HepG2 (cell line): Measurements from ENCODE around the gene EGLN2. TPM values are rescaled to one million over a fixed set of nuclear protein-coding genes. Genes with fewer than 3 reads are reported as not detected.

Experiments
- CEBPZ ChIP-seq: IDR thresholded peaks from 2 replicates; pipeline ENCODE4 v1.6.1; 2012; ENCODE audit warnings: low read length, improper control_type of control experiment
- ELF4 ChIP-seq: sonication (generic); formaldehyde crosslinking; IDR thresholded peaks from 2 replicates; pipeline ENCODE4 v1.5.0; 2020; ENCODE audit warnings: missing genetic modification reagents, mild to moderate bottlenecking, moderate library complexity, borderline replicate concordance
- FUBP1 ChIP-seq: sonication (generic); formaldehyde crosslinking; IDR thresholded peaks from 2 replicates; pipeline ENCODE4 v1.5.1; 2020; ENCODE audit warnings: missing genetic modification reagents, mild to moderate bottlenecking, borderline replicate concordance
- GLI4 ChIP-seq: sonication (generic); formaldehyde crosslinking; IDR thresholded peaks from 2 replicates; pipeline ENCODE4 v1.5.1; 2020; ENCODE audit warnings: missing genetic modification reagents, mild to moderate bottlenecking, moderate library complexity, borderline replicate concordance
- KLF11 ChIP-seq: IDR thresholded peaks from 2 replicates; pipeline ENCODE4 v1.6.1; 2016; ENCODE audit warnings: missing compliant biosample characterization
- MEIS1 ChIP-seq: sonication (generic); formaldehyde crosslinking; IDR thresholded peaks from 2 replicates; pipeline ENCODE4 v1.9.0; 2021; ENCODE audit warnings: mild to moderate bottlenecking, missing genetic modification reagents, moderate library complexity, borderline replicate concordance
- MNT ChIP-seq: fragments of 450-650 bp; IDR thresholded peaks from 2 replicates; pipeline ENCODE4 v1.6.1; 2016
- NCOA5 ChIP-seq: sonication (generic); formaldehyde crosslinking; IDR thresholded peaks from 2 replicates; pipeline ENCODE4 v1.4.0; 2020; ENCODE audit warnings: missing genetic modification reagents
- RFX5 ChIP-seq: IDR thresholded peaks from 2 replicates; pipeline ENCODE4 v1.6.1; 2011; ENCODE audit warnings: low read depth, low read length, improper control_type of control experiment
- SIX4 ChIP-seq: sonication (generic); formaldehyde crosslinking; IDR thresholded peaks from 2 replicates; pipeline ENCODE4 v1.4.0; 2020; ENCODE audit warnings: missing genetic modification reagents
- SMARCE1 ChIP-seq: fragments of 450-650 bp; IDR thresholded peaks from 2 replicates; pipeline ENCODE4 v1.6.1; 2017; ENCODE audit warnings: borderline replicate concordance
- TP53 ChIP-seq: sonication (generic); formaldehyde crosslinking; conservative IDR thresholded peaks from 2 replicates; pipeline ENCODE4 v1.4.0; 2020; ENCODE audit warnings: missing genetic modification reagents
- ZBTB44 ChIP-seq: sonication (generic); formaldehyde crosslinking; IDR thresholded peaks from 2 replicates; pipeline ENCODE4 v1.4.0; 2020; ENCODE audit warnings: missing genetic modification reagents
- ZIK1 ChIP-seq: sonication (generic); formaldehyde crosslinking; IDR thresholded peaks from 2 replicates; pipeline ENCODE4 v1.5.0; 2020; ENCODE audit warnings: mild to moderate bottlenecking, low read depth, missing genetic modification reagents, borderline replicate concordance
- ZNF138 ChIP-seq: sonication (generic); formaldehyde crosslinking; IDR thresholded peaks from 2 replicates; pipeline ENCODE4 v1.5.0; 2020; ENCODE audit warnings: mild to moderate bottlenecking, low read depth, missing genetic modification reagents
- ZNF225 ChIP-seq: sonication (generic); formaldehyde crosslinking; IDR thresholded peaks from 2 replicates; pipeline ENCODE4 v1.4.0; 2020; ENCODE audit warnings: mild to moderate bottlenecking, missing genetic modification reagents
- ZNF317 ChIP-seq: sonication (generic); formaldehyde crosslinking; IDR thresholded peaks from 2 replicates; pipeline ENCODE4 v1.5.0; 2020; ENCODE audit warnings: mild to moderate bottlenecking, missing genetic modification reagents
- ZNF430 ChIP-seq: sonication (generic); formaldehyde crosslinking; IDR thresholded peaks from 2 replicates; pipeline ENCODE4 v1.9.0; 2021; ENCODE audit warnings: mild to moderate bottlenecking, missing genetic modification reagents
- ZNF790 ChIP-seq: sonication (generic); formaldehyde crosslinking; IDR thresholded peaks from 2 replicates; pipeline ENCODE4 v1.8.0; 2022; ENCODE audit warnings: missing genetic modification reagents, mild to moderate bottlenecking, borderline replicate concordance
- ZNF841 ChIP-seq: sonication (generic); formaldehyde crosslinking; IDR thresholded peaks from 2 replicates; pipeline ENCODE4 v1.8.1; 2023; ENCODE audit warnings: missing genetic modification reagents, borderline replicate concordance
- ZNF850 ChIP-seq: sonication (generic); formaldehyde crosslinking; conservative IDR thresholded peaks from 2 replicates; pipeline ENCODE4 v1.9.0; 2021; ENCODE audit warnings: mild to moderate bottlenecking, missing genetic modification reagents
- polyA plus RNA-seq, 8 experiments: library from polyadenylated mRNA; depleted of rRNA in 3 of 8; stranded (reverse) in 7 of 8; unstranded in 1 of 8; fragments of >200 nt; fragmentation: Illumina TruSeq in 4 of 8; extraction: Trizol in 4 of 8; gene quantifications; 2 replicates each; pipeline versions ENCODE4 v1.2.1 to v1.2.3, GENCODE V29; 2011 to 2016; ENCODE audit warnings: low read depth in 4 of 8, missing spikeins in 1 of 8, mixed read lengths in 1 of 8; ENCODE audit not compliant: insufficient read depth in 1 of 8
- total RNA-seq, 5 experiments: library from RNA; depleted of rRNA; stranded (reverse); fragments of >200 nt; fragmentation: Illumina TruSeq; extraction: Trizol; gene quantifications; 2 replicates each; pipeline ENCODE4 v1.2.3, GENCODE V29; 2016; ENCODE audit warnings: low read depth in 1 of 5

Gene EGLN2
- total and polyA plus RNA-seq, 2 of the 13 experiments (the other 11 are each of a cell fraction or from before 2014, with no cell fraction given) = 16.5 to 40.8 TPM

GRCh38 chr19:40831502-40832430 lies 32.8 kb downstream of the EGLN2 start (continued):
- TF ChIP-seq ZBTB44 (CRISPR knock-in tag) (no peak), ZNF790 (CRISPR knock-in tag) (no peak), ZNF850 (CRISPR knock-in tag) (no peak), ZNF430 (CRISPR knock-in tag) (no peak), ZIK1 (CRISPR knock-in tag) (no peak), ELF4 (CRISPR knock-in tag) (0 out of 2 replicates have a peak, but pooled peaks have one; percentile 30), FUBP1 (CRISPR knock-in tag) (no peak), NCOA5 (no peak), KLF11 (CRISPR knock-in tag) (0 out of 2 replicates have a peak, but pooled peaks have one; percentile 65), ZNF138 (CRISPR knock-in tag) (no peak), ZNF317 (CRISPR knock-in tag) (0 out of 2 replicates have a peak, but pooled peaks have one; percentile 39), RFX5 (no peak), SIX4 (CRISPR knock-in tag) (peak; percentile 100), MEIS1 (CRISPR knock-in tag) (peak; percentile 52; the same call in 1 of the 2 replicates), ZNF225 (CRISPR knock-in tag) (no peak), MNT (peak; percentile 80), GLI4 (no peak), CEBPZ (no peak), SMARCE1 (no peak), TP53 (CRISPR knock-in tag) (no peak), ZNF841 (CRISPR knock-in tag) (no peak)
